DND-41 (cell line): ENCODE data around the gene PITX3.

Experiments
- CTCF ChIP-seq: IDR thresholded peaks from 2 replicates; pipeline ENCODE4 v1.5.1; 2012; ENCODE audit warnings: borderline replicate concordance, low read length, moderate library complexity, mild to moderate bottlenecking; ENCODE audit not compliant: poor library complexity, severe bottlenecking; ENCODE audit errors: extremely low read depth
- EZH2 ChIP-seq: IDR thresholded peaks from 3 replicates; pipeline ENCODE4 v1.6.1; 2012; ENCODE audit warnings: borderline replicate concordance, low read depth, mild to moderate bottlenecking, moderate library complexity, low read length, inconsistent platforms; ENCODE audit not compliant: severe bottlenecking

GRCh38 chr10:102226542-102226870 lies 14.8 kb downstream of the PITX3 start:
- TF ChIP-seq CTCF (no peak), EZH2 (no peak)
